Measurements from ENCODE around the gene LGALS8. TPM values are rescaled to one million over a fixed set of nuclear protein-coding genes. Genes with fewer than 3 reads are reported as not detected.

Gene LGALS8
- total RNA-seq, 3 donors from 2014 or later (not counting 1 experiment from before 2014, with no cell fraction given): 90.5 to 129 (median 114) TPM

GRCh38 chr1:236509647-236510401 is 14.0 kb upstream of the LGALS8 start:
- ATAC-seq: no peak
- TF ChIP-seq, protein P1, sequence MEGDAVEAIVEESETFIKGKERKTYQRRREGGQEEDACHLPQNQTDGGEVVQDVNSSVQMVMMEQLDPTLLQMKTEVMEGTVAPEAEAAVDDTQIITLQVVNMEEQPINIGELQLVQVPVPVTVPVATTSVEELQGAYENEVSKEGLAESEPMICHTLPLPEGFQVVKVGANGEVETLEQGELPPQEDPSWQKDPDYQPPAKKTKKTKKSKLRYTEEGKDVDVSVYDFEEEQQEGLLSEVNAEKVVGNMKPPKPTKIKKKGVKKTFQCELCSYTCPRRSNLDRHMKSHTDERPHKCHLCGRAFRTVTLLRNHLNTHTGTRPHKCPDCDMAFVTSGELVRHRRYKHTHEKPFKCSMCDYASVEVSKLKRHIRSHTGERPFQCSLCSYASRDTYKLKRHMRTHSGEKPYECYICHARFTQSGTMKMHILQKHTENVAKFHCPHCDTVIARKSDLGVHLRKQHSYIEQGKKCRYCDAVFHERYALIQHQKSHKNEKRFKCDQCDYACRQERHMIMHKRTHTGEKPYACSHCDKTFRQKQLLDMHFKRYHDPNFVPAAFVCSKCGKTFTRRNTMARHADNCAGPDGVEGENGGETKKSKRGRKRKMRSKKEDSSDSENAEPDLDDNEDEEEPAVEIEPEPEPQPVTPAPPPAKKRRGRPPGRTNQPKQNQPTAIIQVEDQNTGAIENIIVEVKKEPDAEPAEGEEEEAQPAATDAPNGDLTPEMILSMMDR (IDR thresholded peaks at IDR 0.05): no peak
- H3K27me3 ChIP-seq (ENCODE audit: control insufficient read depth, insufficient read depth, low read length): no peaks in the 10 kb centered on the region
- H3K4me3 Mint-ChIP-seq: no peak overlapping the region
- intact Hi-C loops (cut with micrococcal nuclease): no loop called here
- no peaks in the 10 kb centered on the region for H3K9me3 Mint-ChIP-seq
- H3K27ac Mint-ChIP-seq: no peak overlapping the region
- H3K27ac ChIP-seq (ENCODE audit: low read length): no peak overlapping the region
- H3K4me1 Mint-ChIP-seq: no peaks in the 10 kb centered on the region
- no peaks in the 10 kb centered on the region for H3K36me3 ChIP-seq (ENCODE audit: control insufficient read depth, insufficient read depth, low read length)
- H3K4me3 ChIP-seq (ENCODE audit: low read length): no peak overlapping the region
- peaks cover 0 to 2% of the 10 kb centered on the region in 2 donors for H3K27me3 Mint-ChIP-seq (ENCODE audit: low read depth in 2 of 2)
- no peaks in the 10 kb centered on the region for H3K36me3 Mint-ChIP-seq
- H3K9me3 ChIP-seq (ENCODE audit: control insufficient read depth, insufficient read depth, low read length): no peaks in the 10 kb centered on the region
- 92% methylated on average over 7 of the region's 8 CpGs for whole genome bisulfite sequencing (ENCODE audit: insufficient coverage)
- H3K4me1 ChIP-seq (ENCODE audit: control insufficient read depth, insufficient read depth, low read length): no peaks in the 10 kb centered on the region
- DNase-seq: no peak

DNA sequence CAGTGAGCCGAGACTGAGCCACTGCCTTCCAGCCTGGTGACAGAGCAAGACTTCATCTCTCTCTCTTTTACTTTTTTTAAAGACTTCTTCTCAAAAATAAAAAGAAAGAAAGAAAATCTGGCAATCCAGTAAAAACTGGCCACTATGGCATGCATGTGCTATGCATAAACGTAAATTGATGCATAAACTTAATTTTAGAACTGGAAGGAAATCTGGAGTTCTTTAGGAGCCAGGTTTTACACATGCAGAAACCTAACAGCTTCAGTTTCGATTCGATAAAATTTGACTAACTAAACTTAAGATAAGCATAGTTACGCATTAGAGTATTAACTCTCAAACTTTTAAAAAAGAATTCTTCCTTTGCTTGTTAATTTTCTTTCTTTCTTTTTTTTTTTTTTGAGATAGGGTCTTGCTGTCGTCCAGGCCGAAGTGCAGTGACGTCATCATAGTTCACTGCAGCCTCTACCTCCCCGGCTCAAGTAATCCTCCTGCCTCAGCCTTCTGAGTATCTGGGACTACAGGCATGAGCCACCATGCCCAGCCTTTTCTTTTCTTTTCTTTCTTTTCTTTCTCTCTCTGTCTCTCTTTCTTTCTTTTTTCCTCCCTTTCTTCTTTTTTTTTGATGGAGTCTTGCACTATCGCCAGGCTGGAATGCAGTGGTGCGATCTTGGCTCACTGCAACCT is 11.9 kb upstream of the LGALS8 start:
- Histone ChIP-seq H3K36me3 (ENCODE audit: control insufficient read depth, insufficient read depth, low read length) (no peaks in the 10 kb centered on the region), H3K9me3 (ENCODE audit: control insufficient read depth, insufficient read depth, low read length) (no peaks in the 10 kb centered on the region), H3K4me3 (ENCODE audit: low read length) (no peak overlapping the region), H3K4me1 (ENCODE audit: control insufficient read depth, insufficient read depth, low read length) (peaks cover 4% of the 10 kb centered on the region), H3K27ac (ENCODE audit: low read length) (no peak overlapping the region), H3K27me3 (ENCODE audit: control insufficient read depth, insufficient read depth, low read length) (no peaks in the 10 kb centered on the region)
- Mint-ChIP-seq H3K27me3 (ENCODE audit: low read depth in 2 of 2) (peaks cover 0 to 6% of the 10 kb centered on the region in 2 donors), H3K27ac (no peak overlapping the region), H3K9me3 (no peaks in the 10 kb centered on the region), H3K36me3 (no peaks in the 10 kb centered on the region), H3K4me1 (peaks cover 0 to 8% of the 10 kb centered on the region in 2 donors), H3K4me3 (no peak overlapping the region)
- 92% methylated on average over 11 of the region's 11 CpGs for WGBS (ENCODE audit: insufficient coverage)
- no peak for DNase-seq
- TF ChIP-seq, protein P1 (IDR thresholded peaks at IDR 0.05): no peak
- no peak for ATAC-seq
- intact Hi-C loops (cut with micrococcal nuclease): no loop called here

DNA sequence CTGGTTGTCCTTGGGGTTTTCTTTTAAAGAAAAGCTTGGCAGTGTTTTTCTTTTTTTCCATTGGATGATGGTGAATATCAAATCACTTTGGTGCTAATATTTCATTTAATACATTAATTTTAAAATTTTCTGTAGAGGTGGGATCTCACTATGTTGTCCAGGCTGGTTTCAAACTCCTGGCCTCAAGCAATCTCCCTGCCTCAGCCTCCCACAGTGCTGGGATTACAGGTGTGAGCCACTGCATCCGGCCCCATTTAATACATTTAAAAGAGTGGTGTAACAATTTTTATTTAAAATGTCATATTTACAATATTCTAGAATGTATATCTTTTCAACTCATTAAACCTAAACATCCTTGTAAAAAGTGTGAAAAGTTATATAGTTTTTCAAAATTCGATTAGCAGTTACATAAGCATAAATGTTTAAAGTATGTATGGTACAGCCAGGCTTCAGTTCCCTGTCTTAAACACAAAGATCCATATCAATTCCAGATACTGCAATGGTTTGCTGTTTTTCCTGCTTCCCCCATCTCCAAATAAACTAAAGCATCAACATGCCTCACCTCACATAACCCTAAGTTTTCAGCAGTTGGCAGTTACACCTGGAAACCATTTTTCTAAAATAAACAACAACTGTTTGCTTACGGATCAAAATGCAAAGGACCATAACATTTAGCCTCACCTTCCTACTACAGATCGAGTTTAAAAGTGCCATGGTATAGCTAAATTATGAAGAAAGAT is 8.9 kb upstream of the LGALS8 start:
- H3K9me3 Mint-ChIP-seq: no peaks in the 10 kb centered on the region
- H3K27ac Mint-ChIP-seq: no peak overlapping the region
- peaks cover 7% of the 10 kb centered on the region for H3K4me1 ChIP-seq (ENCODE audit: control insufficient read depth, insufficient read depth, low read length)
- no CpG with 5 or more reads among the region's 4 CpGs for WGBS (ENCODE audit: insufficient coverage)
- H3K27me3 Mint-ChIP-seq (ENCODE audit: low read depth in 2 of 2): peaks cover 8 to 9% of the 10 kb centered on the region in 2 donors
- peaks cover 0 to 12% of the 10 kb centered on the region in 2 donors for H3K4me1 Mint-ChIP-seq
- H3K27me3 ChIP-seq (ENCODE audit: control insufficient read depth, insufficient read depth, low read length): no peaks in the 10 kb centered on the region
- no peak overlapping the region for H3K27ac ChIP-seq (ENCODE audit: low read length)
- H3K4me3 Mint-ChIP-seq: no peak overlapping the region
- no peaks in the 10 kb centered on the region for H3K9me3 ChIP-seq (ENCODE audit: control insufficient read depth, insufficient read depth, low read length)
- H3K4me3 ChIP-seq (ENCODE audit: low read length): no peak overlapping the region
- intact Hi-C loops (cut with micrococcal nuclease): no loop called here
- TF ChIP-seq, protein P1 (IDR thresholded peaks at IDR 0.05): no peak
- DNase-seq: no peak
- no peaks in the 10 kb centered on the region for H3K36me3 Mint-ChIP-seq
- H3K36me3 ChIP-seq (ENCODE audit: control insufficient read depth, insufficient read depth, low read length): no peaks in the 10 kb centered on the region
- no peak for ATAC-seq

Measured in natural killer cell (primary cell).